ENCODE measurements around the gene WSCD2. TPM values are rescaled to one million over a fixed set of nuclear protein-coding genes. Genes with fewer than 3 reads are reported as not detected.

Gene WSCD2
- total RNA-seq, 2 experiments from 2014 or later, result not detected

DNA sequence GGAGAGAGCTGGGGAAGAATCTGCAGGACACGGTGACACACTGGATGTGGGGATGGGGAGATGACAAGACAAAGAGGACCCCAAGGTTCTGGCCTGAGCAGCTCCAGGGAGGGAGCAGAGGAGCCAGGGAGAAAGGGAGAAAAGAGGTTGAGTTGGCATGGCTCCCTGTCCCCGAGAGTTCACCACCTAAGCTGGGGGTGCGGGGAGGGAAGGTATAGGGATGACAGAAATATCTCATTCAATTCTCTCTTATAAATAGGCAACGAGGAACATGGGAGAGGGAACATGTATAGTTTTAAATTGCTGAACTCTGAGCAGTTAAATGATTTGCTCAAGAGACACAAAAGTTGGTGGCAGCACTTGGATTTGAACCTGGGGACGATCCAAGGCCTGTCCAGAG, 124.9 kb downstream of the WSCD2 start:
- ChIA-PET CTCF (no interaction called here), POLR2A (no interaction called here)

DNA sequence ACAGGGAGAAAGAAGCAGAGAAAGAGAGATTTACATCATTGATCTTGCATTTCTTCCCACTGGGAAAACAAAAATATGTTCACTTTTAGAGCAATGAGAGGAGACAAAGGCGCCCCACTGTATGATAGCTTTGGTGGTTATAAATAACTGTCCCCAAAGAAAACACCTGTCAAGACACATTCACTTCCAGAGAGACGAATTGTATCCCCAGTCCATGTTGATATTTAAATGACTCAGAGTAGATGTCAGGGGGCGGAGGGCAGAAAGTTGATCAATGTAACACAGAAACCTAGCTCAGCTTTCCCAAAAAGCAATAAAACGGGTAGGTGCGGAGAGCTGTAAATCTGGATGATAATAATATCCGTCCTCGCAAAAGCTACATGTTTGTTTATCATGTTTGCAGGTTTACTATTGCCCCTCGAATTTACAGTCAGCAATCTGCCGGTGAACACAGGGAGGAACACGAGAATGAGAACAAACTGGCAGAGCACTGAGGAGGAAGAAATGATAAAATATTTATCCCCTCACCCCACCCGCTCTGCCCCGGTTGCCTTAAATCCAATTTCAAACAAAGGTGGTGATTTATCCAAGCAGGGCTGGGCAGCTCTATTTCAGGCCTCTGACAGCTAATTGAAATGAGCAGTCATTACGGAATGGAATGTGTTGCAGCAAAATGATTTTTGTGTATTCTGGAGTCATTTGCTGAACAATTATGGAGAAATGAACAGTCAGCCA, 125.6 kb downstream of the WSCD2 start:
- POLR2A ChIA-PET, result no interaction called here
- CTCF ChIA-PET, result no interaction called here

DNA sequence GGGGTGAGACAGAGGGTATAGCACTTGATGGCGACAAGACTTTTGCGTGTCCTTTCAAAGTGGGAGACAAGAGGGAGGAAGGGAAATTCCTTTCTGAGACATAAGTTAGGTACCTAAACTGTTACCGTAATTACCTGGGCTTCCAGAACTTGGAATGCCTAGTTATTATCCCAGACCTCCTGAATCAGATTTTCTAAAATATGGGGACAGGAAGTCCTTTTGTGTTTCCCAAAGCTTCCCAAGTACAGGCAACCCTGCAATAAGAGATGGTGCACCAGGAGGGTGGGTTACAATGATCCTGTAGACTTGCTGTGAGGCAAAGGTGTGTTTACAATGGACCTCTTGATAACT, 126.1 kb downstream of the WSCD2 start:
- POLR2A ChIA-PET, result no interaction called here
- CTCF ChIA-PET, result no interaction called here

DNA sequence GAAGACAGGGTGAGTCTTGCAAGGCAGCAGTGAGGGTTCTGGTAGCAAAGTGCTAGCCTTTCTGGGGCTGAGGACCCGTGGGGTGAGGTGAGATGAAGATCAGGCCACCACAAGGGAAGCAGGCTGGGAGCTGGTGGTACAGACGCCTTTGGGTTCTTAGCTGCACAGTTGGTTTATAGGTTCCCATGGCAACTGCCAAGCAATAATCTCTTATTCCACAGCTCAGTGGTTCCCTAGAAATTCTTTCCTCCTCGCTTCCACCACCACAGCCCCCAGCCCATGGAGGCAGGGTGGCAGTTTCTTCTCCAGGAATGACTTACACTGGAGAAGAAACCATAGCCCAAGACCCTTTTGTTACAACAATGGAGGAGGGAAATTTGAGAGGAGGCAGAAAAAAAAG, 127.9 kb downstream of the WSCD2 start:
- ChIA-PET CTCF (no interaction called here), POLR2A (no interaction called here)

DNA sequence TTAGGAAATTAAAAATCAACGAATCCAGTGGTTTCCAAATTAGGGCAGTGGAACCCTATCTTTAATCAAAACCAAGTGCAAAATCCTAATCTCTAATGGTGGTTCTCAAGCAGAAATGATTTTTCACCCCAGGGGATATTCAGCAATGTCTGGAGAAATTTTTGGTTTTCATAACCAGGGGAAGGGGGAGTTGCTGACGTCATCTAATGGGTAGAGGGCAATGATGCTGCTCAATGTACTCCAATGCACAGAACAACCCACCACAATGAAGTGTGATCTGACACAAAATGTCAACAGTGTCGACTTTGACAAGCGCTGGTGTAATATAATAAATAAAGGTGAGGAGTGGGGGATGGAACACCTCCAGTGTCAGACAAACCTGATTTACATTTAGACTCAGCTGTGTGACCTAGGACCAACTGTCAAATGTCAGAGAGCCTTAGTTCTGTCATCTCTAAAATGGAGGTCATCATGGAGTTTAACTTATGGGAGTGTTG, 128.6 kb downstream of the WSCD2 start:
- ChIA-PET CTCF (no interaction called here), POLR2A (no interaction called here)

DNA sequence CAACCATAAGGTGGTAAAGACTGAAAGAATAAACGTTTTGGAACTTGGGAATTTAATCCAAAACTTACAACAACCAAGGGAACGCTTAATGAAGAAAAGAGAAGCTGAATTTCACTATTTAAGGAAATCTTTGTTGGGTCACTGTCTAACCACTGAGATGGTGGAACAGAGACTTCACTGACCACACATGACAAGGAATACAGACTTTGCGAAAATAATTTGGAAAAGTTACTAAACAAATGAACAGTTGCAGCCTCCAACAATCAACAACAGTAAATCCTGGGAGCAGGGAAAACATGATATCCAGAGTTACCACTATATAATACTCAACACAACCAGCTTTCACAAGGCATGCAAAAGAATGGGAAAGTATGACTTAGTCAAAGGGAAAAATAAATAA, 131.0 kb downstream of the WSCD2 start:
- POLR2A ChIA-PET, result no interaction called here
- CTCF ChIA-PET, result no interaction called here

DNA sequence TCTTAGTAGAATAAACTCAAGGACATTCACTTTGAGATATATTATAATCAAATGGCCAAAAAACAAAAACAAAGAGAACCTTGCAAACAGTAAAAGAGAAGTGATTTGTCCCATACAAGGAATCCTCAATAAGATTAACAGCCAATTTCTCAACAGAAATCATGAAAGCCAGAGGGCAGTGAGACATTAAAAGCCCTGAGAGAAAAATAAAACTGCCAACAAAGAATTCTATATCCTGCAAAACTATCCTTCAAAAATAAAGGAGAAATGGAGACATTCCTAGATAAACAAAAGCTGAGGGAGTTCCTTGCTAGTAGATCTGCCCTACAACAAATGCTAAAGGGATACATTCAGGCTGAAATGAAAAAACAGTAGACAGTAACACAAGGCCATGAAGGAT, 131.9 kb downstream of the WSCD2 start:
- ChIA-PET CTCF (no interaction called here), POLR2A (no interaction called here)

DNA sequence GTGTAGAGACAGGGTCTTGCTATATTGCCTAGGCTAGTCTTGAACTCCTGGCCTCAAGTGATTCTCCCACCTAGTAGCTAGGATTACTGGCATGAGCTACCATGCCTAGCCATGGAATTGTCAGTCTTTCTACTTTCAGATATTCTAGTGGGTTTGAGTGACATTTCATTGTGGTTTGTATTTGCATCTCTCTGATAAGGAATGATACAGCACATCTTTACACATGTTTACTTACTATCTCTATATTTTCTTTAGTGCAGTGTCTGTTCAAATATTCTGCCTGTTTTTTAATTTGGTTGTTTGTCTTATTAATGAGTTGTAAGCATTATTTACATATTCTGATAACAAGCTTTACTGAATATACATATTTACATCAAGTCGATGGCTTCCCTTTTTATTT, 136.4 kb downstream of the WSCD2 start:
- ChIA-PET POLR2A (no interaction called here), CTCF (no interaction called here)

DNA sequence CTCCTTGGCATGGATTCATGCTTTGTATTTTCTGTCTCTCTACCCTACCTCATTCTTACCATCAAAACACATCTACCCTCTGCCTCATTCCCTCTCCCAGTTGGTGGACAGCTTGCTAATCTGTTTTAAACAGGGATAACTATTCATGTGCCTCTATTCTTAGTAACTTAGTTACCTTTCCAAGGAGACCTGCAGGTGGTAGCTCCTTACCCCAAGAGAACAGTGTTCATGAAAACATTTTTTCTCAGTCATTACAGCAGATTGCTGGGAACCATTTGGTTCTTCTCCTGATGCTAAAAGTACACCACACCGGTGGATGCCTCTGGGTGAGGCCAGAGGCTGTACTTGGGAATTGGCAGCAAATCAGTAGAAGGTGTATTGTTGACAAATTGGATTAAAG, 137.0 kb downstream of the WSCD2 start:
- ChIA-PET POLR2A (no interaction called here), CTCF (no interaction called here)

DNA sequence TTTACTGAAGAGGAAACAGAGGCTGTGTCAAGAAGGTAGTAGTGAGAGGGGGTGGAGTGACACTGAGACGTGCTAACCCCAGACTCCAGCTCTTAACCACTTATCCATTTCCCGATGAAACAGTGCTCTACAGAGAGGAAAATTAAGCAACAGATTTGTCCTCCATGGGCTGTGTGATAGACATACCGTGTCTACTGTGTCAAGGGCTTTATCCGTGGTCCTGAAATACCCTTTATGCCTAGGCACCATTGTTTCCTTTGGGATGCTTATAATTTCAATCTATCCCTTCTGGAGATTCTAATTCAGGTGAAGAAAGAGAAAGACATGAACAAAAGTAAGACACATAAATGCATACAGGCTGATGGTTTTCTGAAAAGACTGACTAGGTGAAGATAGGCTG, 138.4 kb downstream of the WSCD2 start:
- ChIA-PET POLR2A (no interaction called here), CTCF (no interaction called here)

DNA sequence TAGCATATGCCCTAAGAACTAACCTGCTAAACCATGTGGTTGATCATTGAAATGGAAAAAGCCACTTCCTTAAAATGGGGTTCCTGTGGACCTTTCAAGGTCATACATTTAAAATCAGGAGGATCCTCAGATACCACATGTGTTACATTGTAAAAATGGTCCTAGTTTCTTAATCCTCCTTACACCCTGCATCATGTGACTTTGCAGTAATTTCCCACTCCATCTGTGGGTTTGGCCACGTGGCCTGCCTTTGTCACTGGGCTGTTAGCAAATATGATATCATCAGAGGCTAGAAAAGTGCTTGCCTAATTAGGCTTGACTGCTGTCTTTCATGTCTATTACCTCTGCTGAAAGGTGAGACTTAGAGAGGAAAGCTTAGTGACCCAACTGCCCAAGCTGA, 139.3 kb downstream of the WSCD2 start:
- CTCF ChIA-PET, result no interaction called here
- POLR2A ChIA-PET, result no interaction called here

DNA sequence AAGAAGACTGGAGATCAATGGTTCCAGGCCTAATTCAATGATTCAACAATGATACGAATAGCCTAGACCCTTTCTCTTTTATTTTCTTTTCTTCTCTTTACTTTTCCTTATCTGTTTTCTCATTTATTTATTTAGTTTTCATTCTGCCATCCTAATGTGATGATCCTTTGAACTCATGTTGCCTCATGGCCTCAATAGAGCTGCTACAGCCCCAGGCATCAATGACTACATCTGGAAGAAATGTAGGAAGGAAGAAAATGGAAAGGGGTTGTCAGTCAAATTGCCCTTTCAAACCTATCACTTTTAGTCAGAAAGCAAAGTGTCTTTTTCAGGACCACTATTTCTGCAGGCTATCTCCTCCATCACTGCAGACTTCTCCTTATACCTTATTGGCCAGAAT, 140.1 kb downstream of the WSCD2 start:
- CTCF ChIA-PET, result no interaction called here
- POLR2A ChIA-PET, result no interaction called here

DNA sequence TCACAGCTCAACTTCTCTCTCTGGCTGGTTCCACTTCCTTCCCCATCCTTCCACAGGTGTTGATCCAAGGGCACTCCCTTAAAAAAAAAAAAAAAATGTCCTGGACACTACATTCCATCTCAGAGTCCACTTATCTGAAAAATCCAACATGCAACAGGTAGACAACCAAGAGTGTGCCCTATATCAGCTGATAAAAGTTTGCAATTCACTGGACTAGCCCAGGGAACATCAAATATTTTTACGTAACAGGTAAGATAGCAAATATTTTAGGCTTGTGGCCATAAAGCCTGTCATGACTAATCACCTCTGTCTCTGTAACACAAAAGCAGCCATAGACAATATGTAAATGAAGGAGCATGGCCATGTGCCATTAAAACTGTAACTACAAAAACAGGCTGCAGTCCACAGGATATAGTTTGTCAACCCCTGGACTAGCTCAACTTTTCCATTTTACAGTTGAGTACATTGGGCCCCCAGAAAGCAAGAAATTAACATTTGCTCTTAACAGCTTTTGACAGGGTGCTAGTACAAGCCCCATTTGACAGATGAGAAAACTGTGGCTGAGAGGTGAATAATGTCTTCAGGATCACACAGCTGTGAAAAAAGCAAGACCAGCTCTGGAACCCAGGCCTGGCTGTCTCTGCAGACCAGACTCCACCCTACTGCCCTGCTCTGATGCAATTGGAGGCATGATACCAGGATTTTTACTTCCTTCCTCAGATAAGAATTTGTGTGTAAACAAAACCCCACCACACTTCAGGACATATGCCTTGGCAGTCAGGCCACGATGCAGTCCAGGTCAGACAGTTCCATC, 141.2 kb downstream of the WSCD2 start:
- CTCF ChIA-PET, result no interaction called here

DNA sequence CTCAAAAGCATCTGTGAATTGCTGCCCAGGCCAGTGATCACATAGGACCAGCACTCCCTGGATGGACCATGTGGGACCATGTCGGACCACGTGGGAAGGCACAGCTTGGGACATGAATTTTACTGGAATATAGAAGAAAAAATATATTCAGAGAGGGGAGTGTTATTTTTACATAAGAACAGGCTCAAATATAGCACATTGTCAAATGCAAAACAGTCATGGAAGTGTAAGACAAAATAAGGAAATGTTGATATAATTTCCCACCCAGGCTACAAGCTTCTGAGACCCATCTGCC, 141.7 kb downstream of the WSCD2 start:
- ChIA-PET CTCF (no interaction called here), POLR2A (no interaction called here)

More for the DNA sequence above, 141.2 kb downstream of the WSCD2 start:
- POLR2A ChIA-PET, result no interaction called here

DNA sequence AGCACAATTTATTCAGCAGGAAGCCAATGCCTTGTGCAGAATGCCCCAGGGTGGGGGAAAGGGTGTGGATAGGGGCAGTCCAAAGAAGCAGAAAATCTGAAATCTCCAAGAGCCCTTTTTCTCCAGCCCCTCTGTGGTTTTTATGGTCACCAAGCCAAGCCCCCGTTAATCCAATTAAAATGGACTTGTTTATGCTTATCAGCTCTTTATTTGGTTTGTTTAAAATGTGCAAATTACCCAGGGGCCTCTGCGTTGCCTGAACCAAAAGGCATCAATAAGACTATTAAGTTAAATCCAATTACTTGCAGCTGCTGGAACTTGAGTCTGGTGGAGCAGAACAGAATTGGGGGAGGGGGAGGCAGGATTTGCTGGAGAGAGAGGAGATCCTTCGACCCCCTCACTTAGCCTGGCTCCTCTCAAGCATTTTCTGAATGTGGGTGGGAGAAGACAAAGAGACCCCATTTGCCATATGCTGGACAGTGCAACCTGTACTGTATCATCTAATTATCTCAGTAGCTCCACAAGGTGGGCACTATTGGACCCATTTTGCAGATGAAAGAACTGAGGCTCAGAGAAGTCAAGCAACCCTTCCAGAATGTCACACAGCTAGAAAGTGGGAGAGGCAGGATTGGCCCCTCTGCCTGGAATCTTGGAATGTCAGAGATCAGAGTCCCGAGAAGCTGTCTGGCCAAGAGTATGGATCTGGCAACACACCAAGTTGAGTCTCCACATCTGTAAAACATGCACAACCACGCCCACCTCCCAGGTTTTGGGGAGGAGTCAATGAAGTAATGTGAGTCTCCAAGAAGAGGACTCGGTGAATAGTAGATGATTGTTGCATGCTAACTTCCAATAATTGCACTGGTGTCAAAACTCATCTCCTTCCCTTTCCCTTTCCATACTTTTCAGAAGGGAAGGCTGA, 143.1 kb downstream of the WSCD2 start:
- ChIA-PET CTCF (no interaction called here), POLR2A (no interaction called here)

DNA sequence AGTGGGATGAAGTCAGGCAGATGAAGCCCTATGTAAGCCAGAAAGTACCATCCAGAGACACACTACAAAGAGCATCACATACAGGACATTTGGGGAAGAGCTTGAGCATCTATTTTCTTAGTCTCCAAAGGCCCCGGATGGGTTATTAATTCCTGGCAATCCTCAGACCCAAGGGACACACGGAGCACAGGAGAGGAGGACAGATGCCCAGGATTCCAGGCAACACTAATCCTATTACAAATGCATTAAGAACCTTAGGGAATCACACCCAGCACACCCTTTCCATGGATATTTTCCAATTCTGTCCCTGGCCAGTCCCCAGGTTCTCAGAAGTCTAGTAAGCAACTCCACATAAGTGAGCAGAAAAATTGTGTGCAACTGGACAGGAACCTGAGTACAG, 144.1 kb downstream of the WSCD2 start:
- ChIA-PET POLR2A (no interaction called here), CTCF (no interaction called here)

DNA sequence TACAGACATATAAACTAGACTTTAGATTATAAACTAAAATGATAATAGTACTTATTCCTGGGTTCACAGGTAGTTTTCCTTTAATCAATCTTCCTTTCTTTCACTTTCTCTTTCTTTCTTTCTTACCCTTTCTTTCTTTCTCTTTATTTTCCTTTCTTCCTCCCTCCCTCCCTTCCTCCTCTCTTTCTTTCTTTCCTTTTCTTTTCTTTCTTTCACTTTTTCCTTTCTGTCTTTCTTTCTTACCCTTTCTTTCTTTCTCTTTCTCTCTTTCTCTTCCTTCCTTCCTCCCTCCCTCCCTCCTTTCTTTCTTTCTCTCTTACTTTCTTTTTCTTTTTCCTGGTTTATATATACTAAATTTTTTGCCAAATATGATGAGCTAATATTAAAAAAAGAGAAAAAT, 148.5 kb downstream of the WSCD2 start:
- ChIA-PET POLR2A (no interaction called here), CTCF (no interaction called here)

DNA sequence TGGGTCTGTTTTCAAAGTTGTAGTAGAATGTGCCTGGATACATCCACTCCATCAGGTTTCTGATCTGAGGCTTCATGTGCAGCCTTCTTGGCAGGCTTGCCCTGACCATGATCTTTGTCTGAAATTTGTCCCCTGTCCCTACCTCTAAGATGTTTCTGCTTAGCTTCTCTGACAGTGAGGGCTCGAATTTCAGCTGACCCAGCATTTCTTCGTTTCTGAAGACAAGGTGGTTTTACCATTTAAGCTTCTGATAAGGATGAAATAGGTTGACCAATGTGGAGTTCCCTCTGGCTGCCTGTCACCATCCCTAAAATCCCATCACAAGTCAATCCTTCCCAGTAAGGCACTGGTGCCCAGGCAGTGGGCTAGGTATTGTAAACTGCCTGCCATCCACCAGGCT, 153.1 kb downstream of the WSCD2 start:
- CTCF ChIA-PET, result no interaction called here
- POLR2A ChIA-PET, result no interaction called here

DNA sequence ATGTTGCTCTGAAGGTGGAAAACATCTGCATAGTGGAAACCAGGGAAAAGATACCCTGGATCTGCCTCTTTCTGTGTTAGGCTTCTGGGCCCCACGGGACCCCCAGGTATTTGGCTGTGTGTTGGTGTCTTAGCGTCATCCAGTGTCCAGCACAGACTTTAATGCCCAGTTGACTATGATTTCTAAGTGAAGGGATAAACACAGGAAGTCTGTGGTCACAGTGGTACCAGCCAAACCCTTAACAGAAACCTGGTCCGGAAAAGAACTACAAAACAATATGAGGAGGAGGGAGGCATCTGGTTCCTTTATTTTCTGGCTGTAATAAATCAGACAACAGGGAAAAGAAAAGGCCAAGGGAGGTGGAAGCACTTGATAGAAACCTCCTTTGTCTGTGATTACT, 153.6 kb downstream of the WSCD2 start:
- CTCF ChIA-PET, result no interaction called here

DNA sequence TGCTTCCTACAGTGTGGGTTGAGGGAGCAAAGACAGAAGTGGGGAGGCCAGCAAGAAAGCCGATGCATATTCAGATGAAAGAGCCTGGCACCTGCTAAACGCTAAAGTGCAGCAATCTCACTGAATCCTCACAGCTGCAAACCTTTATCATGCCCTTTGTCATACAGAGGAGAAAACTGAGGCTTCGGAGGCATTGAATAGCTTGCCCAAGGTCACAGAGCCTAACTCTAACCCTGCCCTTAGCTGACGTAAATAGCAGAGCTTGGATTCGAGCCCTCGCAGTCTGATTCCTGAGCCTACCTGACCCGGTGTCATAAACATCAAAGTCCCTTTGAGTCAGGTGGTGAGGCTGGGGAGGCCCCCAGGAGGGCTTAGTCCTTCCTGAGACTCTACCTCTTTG, 155.1 kb downstream of the WSCD2 start:
- ChIA-PET CTCF (no interaction called here), POLR2A (no interaction called here)

More for the DNA sequence above, 153.6 kb downstream of the WSCD2 start:
- POLR2A ChIA-PET, result no interaction called here

DNA sequence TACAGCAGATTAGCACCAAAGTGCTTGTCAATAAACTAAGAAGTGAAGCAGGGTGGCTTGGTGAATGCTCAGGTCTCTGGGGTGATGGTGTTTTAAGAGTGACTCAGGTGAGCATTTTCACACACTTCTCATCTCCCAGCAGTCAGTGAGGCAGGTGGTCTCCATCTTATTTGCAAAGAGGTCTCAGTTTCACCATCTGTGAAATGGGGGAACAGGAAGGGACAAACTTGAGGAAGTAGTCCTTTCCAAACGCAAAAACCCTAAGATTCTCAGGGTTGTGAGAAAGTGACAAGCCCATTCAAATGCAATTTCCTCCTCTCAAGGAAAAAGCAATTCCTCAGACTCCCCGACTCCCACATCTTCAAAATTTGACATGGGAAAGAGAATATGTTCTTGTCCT, 155.9 kb downstream of the WSCD2 start:
- ChIA-PET CTCF (no interaction called here), POLR2A (no interaction called here)
